Hepatocyte (in vitro differentiated cells): ENCODE measurements around the gene MEGF11. TPM values are rescaled to one million over a fixed set of nuclear protein-coding genes. Genes with fewer than 3 reads are reported as not detected.

Experiments
- DNase-seq: peaks from one replicate; pipeline ENCODE4 v3.0.0-alpha.2; 2016; ENCODE audit warnings: low spot score
- H2AFZ ChIP-seq: fragments of 200-600 bp; sonication (generic); 2 replicates; pipeline ENCODE4 v1.6.0; 2016; ENCODE audit warnings: antibody characterized with exemption, mild to moderate bottlenecking
- H3K27ac ChIP-seq: fragments of 200-600 bp; sonication (generic); 2 replicates; pipeline ENCODE4 v1.5.1; 2016; ENCODE audit warnings: mild to moderate bottlenecking
- H3K27me3 ChIP-seq: fragments of 200-600 bp; sonication (generic); 2 replicates; pipeline ENCODE4 v1.6.1; 2016
- H3K36me3 ChIP-seq: fragments of 200-600 bp; sonication (generic); replicated peaks from 2 replicates; pipeline ENCODE4 v1.5.1; 2016; ENCODE audit warnings: low read depth; ENCODE audit not compliant: insufficient read depth
- H3K4me1 ChIP-seq: fragments of 200-600 bp; sonication (generic); 2 replicates; pipeline ENCODE4 v1.5.1; 2016; ENCODE audit warnings: mild to moderate bottlenecking, moderate library complexity; ENCODE audit not compliant: insufficient read depth
- H3K4me2 ChIP-seq: fragments of 200-600 bp; sonication (generic); 2 replicates; pipeline ENCODE4 v1.6.0; 2016
- H3K4me3 ChIP-seq: fragments of 200-600 bp; sonication (generic); 2 replicates; pipeline ENCODE4 v1.5.1; 2016; ENCODE audit warnings: mild to moderate bottlenecking
- H3K79me2 ChIP-seq: fragments of 200-600 bp; sonication (generic); 2 replicates; pipeline ENCODE4 v1.6.0; 2017; ENCODE audit warnings: mild to moderate bottlenecking
- H3K9me2 ChIP-seq: fragments of 200-600 bp; sonication (generic); replicated peaks from 2 replicates; pipeline ENCODE4 v1.6.0; 2017; ENCODE audit warnings: mild to moderate bottlenecking; ENCODE audit not compliant: insufficient read depth
- H3K9me3 ChIP-seq: fragments of 200-600 bp; sonication (generic); 2 replicates; pipeline ENCODE4 v1.5.1; 2016; ENCODE audit warnings: low read depth, mild to moderate bottlenecking
- H4K20me1 ChIP-seq: fragments of 200-600 bp; sonication (generic); 2 replicates; pipeline ENCODE4 v1.6.0; 2016; ENCODE audit warnings: mild to moderate bottlenecking; ENCODE audit not compliant: insufficient read depth, poor library complexity, severe bottlenecking
- EZH2 ChIP-seq: fragments of 200-600 bp; sonication (generic); IDR thresholded peaks from 2 replicates; pipeline ENCODE4 v1.6.1; 2016; ENCODE audit warnings: antibody characterized with exemption, mild to moderate bottlenecking, borderline replicate concordance
- EZH2phosphoT487 ChIP-seq: fragments of 200-600 bp; sonication (generic); IDR thresholded peaks from one replicate; pipeline ENCODE4 v1.6.1; 2018; ENCODE audit warnings: antibody characterized with exemption, mild to moderate bottlenecking, low read depth, moderate library complexity; ENCODE audit not compliant: unreplicated experiment, severe bottlenecking
- WGBS: methylation state at CpG from one replicate; pipeline ENCODE4 v1.1.6; 2016; ENCODE audit warnings: low lambda C conversion rate; ENCODE audit errors: missing lambda C conversion rate; 5-methylcytosine and 5-hydroxymethylcytosine counted together
- polyA plus RNA-seq: library from polyadenylated mRNA; unstranded; fragments of >200 nt; fragmentation: Nextera tagmentation; extraction: Ambion mirVana; gene quantifications from 2 replicates; pipeline ENCODE4 v1.2.1, GENCODE V29; 2016
- total RNA-seq: library from RNA; depleted of rRNA; stranded (reverse); fragments of >200 nt; gene quantifications from 2 replicates; pipeline ENCODE4 v1.2.3, GENCODE V29; 2014
- TF ChIP-seq, protein P1 (sequence below): fragments of 200-600 bp; sonication (generic); IDR thresholded peaks from 2 replicates; pipeline ENCODE4 v1.5.1; 2016; ENCODE audit warnings: antibody characterized with exemption, mild to moderate bottlenecking; ENCODE audit not compliant: poor library complexity

Gene MEGF11
- total and polyA plus RNA-seq, 2 experiments from 2014 or later, result 0.07 to 0.25 TPM

DNA sequence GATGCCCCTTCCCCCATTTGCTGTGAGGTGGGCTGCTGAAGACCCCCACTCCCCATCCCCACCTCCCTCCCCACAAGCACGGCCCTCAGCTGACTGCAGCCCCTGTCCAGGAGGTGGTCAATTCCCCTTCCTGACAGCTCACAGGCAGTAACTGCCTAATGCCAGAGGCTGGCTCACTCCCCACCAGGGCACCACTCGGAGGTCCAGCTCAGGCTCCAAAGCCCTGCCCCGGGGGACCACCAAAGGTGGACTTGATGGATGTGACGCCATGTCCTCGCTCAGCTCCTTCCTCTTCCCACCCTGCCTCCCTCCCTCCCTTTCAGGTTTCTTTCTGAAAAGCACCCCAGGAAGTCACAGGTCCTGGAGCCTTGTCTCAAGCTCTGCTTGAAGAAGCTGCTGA lies 82.8 kb downstream of the MEGF11 start:
- H3K9me2 ChIP-seq, result no peaks in the 10 kb centered on the region
- TF ChIP-seq EZH2 (no peak), EZH2phosphoT487 (no peak)
- TF ChIP-seq, protein P1, sequence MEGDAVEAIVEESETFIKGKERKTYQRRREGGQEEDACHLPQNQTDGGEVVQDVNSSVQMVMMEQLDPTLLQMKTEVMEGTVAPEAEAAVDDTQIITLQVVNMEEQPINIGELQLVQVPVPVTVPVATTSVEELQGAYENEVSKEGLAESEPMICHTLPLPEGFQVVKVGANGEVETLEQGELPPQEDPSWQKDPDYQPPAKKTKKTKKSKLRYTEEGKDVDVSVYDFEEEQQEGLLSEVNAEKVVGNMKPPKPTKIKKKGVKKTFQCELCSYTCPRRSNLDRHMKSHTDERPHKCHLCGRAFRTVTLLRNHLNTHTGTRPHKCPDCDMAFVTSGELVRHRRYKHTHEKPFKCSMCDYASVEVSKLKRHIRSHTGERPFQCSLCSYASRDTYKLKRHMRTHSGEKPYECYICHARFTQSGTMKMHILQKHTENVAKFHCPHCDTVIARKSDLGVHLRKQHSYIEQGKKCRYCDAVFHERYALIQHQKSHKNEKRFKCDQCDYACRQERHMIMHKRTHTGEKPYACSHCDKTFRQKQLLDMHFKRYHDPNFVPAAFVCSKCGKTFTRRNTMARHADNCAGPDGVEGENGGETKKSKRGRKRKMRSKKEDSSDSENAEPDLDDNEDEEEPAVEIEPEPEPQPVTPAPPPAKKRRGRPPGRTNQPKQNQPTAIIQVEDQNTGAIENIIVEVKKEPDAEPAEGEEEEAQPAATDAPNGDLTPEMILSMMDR, result no peak
- H3K4me2 ChIP-seq, result no peak overlapping the region
- no peak overlapping the region for H3K27ac ChIP-seq
- no peaks in the 10 kb centered on the region for H3K4me1 ChIP-seq
- no peaks in the 10 kb centered on the region for H4K20me1 ChIP-seq
- H3K4me3 ChIP-seq, result no peak overlapping the region
- H3K9me3 ChIP-seq, result no peaks in the 10 kb centered on the region
- no peak for DNase-seq
- H3K79me2 ChIP-seq, result no peaks in the 10 kb centered on the region
- no peak overlapping the region for H2AFZ ChIP-seq
- WGBS, result 88% methylated on average over 5 of the region's 5 CpGs
- peaks cover 12% of the 10 kb centered on the region for H3K27me3 ChIP-seq
- no peaks in the 10 kb centered on the region for H3K36me3 ChIP-seq

DNA sequence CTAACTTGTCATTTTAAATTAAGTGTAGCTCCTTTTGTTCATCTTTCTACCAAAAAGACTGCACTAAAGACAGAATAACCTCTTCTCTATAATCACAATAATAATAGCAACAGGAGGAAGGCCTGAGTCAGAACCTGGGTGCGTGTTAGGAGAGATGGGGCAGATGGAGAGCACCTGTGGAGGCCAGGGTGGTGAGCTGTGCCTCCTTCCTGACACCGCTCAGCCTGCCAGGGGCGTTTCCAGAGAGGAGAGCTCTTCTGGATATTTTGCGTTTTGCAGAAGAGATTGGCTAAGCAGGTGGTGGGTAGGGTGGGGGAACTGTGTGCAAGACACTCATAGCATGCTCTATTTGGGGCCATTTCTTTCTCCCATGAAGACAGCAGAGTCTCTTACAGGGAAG lies 83.5 kb downstream of the MEGF11 start:
- TF ChIP-seq, protein P1, result no peak
- TF ChIP-seq EZH2phosphoT487, result no peak
- TF ChIP-seq EZH2, result no peak
- 82% methylated on average over 4 of the region's 4 CpGs for WGBS
- no peak overlapping the region for H3K27ac ChIP-seq
- H3K9me2 ChIP-seq, result no peaks in the 10 kb centered on the region
- no peak overlapping the region for H3K4me3 ChIP-seq
- no peaks in the 10 kb centered on the region for H3K79me2 ChIP-seq
- no peak overlapping the region for H2AFZ ChIP-seq
- no peaks in the 10 kb centered on the region for H3K36me3 ChIP-seq
- H4K20me1 ChIP-seq, result no peaks in the 10 kb centered on the region
- H3K9me3 ChIP-seq, result no peaks in the 10 kb centered on the region
- H3K4me1 ChIP-seq, result no peaks in the 10 kb centered on the region
- peaks cover 12% of the 10 kb centered on the region for H3K27me3 ChIP-seq
- no peak for DNase-seq
- no peak overlapping the region for H3K4me2 ChIP-seq

DNA sequence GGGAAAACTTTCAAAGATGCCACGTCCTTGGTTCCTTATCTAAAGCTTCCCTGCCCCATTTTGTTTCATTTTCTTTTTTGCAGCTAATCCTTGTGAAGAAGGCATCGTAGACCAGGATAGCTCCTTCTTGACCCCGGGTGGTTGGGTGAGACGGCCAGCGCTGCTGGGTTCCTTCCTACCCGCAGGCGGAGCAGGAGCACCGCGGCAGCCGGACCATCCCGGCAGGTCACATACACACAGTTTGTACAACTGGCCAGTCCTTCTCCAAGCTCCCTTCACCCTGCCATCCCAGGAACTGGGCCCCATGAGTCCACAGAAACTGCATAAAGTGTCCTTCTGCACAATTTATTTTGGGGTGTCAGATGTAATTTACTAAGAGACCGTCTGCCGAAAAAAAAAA lies 83.9 kb downstream of the MEGF11 start:
- Histone ChIP-seq H3K4me3 (no peak overlapping the region), H2AFZ (no peak overlapping the region), H4K20me1 (no peaks in the 10 kb centered on the region), H3K9me3 (no peaks in the 10 kb centered on the region), H3K9me2 (no peaks in the 10 kb centered on the region), H3K36me3 (no peaks in the 10 kb centered on the region), H3K27me3 (peaks cover 11% of the 10 kb centered on the region), H3K4me1 (no peaks in the 10 kb centered on the region), H3K79me2 (no peaks in the 10 kb centered on the region), H3K4me2 (no peak overlapping the region), H3K27ac (no peak overlapping the region)
- 92% methylated on average over 13 of the region's 13 CpGs for WGBS
- TF ChIP-seq EZH2phosphoT487 (no peak), EZH2 (no peak)
- TF ChIP-seq, protein P1, result no peak
- no peak for DNase-seq

DNA sequence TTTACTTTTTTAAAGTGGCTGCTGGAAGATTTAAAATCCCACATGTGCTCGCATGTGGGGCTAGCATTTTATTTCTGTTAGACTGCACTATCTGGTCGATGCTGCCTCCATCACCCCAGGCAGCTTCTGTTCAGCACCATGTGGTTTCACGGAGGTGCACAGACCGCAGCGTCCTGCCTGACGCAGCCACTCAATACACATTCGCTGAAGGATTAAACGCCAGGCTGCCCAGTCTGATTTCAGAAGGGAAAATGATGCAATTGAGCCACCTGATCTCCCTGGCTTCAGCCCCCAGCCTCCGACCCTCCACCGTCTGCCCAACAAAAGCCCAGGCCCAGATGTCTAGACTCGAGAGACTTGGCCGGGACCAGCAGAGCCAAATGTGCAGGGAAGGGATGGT lies 84.5 kb downstream of the MEGF11 start:
- H4K20me1 ChIP-seq, result no peaks in the 10 kb centered on the region
- no peaks in the 10 kb centered on the region for H3K9me3 ChIP-seq
- peaks cover 5% of the 10 kb centered on the region for H3K27me3 ChIP-seq
- H3K79me2 ChIP-seq, result no peaks in the 10 kb centered on the region
- WGBS, result 81% methylated on average over 12 of the region's 12 CpGs
- no peaks in the 10 kb centered on the region for H3K4me1 ChIP-seq
- no peak overlapping the region for H3K27ac ChIP-seq
- H3K9me2 ChIP-seq, result no peaks in the 10 kb centered on the region
- no peak overlapping the region for H3K4me2 ChIP-seq
- no peak for DNase-seq
- TF ChIP-seq, protein P1, result no peak
- no peak for TF ChIP-seq EZH2
- no peak for TF ChIP-seq EZH2phosphoT487
- H3K4me3 ChIP-seq, result no peak overlapping the region
- no peak overlapping the region for H2AFZ ChIP-seq
- H3K36me3 ChIP-seq, result no peaks in the 10 kb centered on the region
